Measurements from ENCODE around the gene KCNN3. TPM values are rescaled to one million over a fixed set of nuclear protein-coding genes. Genes with fewer than 3 reads are reported as not detected.
"Not testable (repeated sequence)": the region's sequence is repeated elsewhere in the genome, so short reads cannot be mapped to it uniquely, and the experiment has no call there.

KCNN3 gene
- total and polyA plus RNA-seq, 2 donors (not counting 1 experiment from before 2014, with no cell fraction given) = 0.17 to 0.82 TPM

DNA sequence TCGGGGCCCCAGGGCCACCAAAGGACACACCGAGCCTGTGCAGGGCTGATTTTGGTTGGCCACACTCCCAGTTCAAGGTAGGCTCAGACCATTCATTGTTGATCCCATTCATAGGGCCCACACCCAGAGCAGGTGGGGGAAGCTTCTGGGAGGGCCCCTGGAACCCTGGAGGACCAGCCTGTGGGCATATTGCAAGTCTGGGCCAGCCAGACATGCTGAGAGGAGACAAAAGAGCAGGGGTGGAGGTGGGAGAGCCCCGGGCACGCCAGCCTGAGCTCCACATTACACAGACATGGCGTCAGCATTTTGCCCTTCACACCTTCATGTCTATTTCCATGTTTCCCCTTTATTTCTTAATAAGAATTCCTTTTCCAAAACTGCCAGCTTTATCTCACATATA lies 40.8 kb upstream of the KCNN3 start:
- Histone ChIP-seq H3K36me3 (replicated peaks in 1 of 2; ENCODE audit: control extremely low read depth in 1 of 2, control insufficient read depth in 1 of 2, extremely low read depth in 1 of 2, insufficient read depth in 2 of 2, low read length in 1 of 2) (no peaks in the 10 kb centered on the region), H2AFZ (ENCODE audit: insufficient read depth, low read depth, low read length, poor library complexity, severe bottlenecking) (no peak overlapping the region), H3K27ac (ENCODE audit: low read length in 2 of 2) (no peak overlapping the region), H3K79me2 (ENCODE audit: control insufficient read depth, insufficient read depth, low read length) (no peaks in the 10 kb centered on the region), H3K9me3 (ENCODE audit: control extremely low read depth in 1 of 3, control insufficient read depth in 2 of 3, insufficient read depth in 1 of 3, low read length in 2 of 3) (no peaks in the 10 kb centered on the region), H3K27me3 (replicated peaks in 1 of 4; ENCODE audit: control extremely low read depth in 1 of 4, control insufficient read depth in 3 of 4, insufficient read depth in 4 of 4, low read length in 3 of 4) (no peaks in the 10 kb centered on the region), H3K4me1 (ENCODE audit: control insufficient read depth in 2 of 2, insufficient read depth in 2 of 2, low read length in 2 of 2) (no peaks in the 10 kb centered on the region), H4K20me1 (ENCODE audit: control insufficient read depth, insufficient read depth, low read length, poor library complexity, severe bottlenecking) (no peaks in the 10 kb centered on the region), H3K4me3 (ENCODE audit: control extremely low read depth in 1 of 5, extremely low read depth in 1 of 5, insufficient read depth in 1 of 5, low read depth in 2 of 5, low read length in 4 of 5) (no peak overlapping the region), H3K4me2 (replicated peaks; ENCODE audit: low read depth, low read length, poor library complexity, severe bottlenecking) (no peak overlapping the region), H3K9ac (ENCODE audit: low read length) (no peak overlapping the region)
- TF ChIP-seq, protein P1, sequence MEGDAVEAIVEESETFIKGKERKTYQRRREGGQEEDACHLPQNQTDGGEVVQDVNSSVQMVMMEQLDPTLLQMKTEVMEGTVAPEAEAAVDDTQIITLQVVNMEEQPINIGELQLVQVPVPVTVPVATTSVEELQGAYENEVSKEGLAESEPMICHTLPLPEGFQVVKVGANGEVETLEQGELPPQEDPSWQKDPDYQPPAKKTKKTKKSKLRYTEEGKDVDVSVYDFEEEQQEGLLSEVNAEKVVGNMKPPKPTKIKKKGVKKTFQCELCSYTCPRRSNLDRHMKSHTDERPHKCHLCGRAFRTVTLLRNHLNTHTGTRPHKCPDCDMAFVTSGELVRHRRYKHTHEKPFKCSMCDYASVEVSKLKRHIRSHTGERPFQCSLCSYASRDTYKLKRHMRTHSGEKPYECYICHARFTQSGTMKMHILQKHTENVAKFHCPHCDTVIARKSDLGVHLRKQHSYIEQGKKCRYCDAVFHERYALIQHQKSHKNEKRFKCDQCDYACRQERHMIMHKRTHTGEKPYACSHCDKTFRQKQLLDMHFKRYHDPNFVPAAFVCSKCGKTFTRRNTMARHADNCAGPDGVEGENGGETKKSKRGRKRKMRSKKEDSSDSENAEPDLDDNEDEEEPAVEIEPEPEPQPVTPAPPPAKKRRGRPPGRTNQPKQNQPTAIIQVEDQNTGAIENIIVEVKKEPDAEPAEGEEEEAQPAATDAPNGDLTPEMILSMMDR (IDR thresholded peaks at IDR 0.05) = no peak
- no peak for TF ChIP-seq EZH2 (IDR thresholded peaks at IDR 0.05; ENCODE audit: borderline replicate concordance, insufficient read depth, low read depth, low read length, poor library complexity, severe bottlenecking)
- ChIA-PET POLR2A (no interaction called here), CTCF (no interaction called here)
- ATAC-seq (ENCODE audit: low read depth) = no peak
- H3K27ac Mint-ChIP-seq = no peak overlapping the region
- no peaks in the 10 kb centered on the region for H3K4me1 Mint-ChIP-seq
- intact Hi-C loops (cut with micrococcal nuclease) = no loop called here
- no peaks in the 10 kb centered on the region for H3K9me3 Mint-ChIP-seq (ENCODE audit: insufficient read depth)
- no peak overlapping the region for H3K4me3 Mint-ChIP-seq
- DNase-seq = no peak
- WGBS (ENCODE audit: insufficient coverage) = 96% methylated on average over 5 of the region's 5 CpGs
- no peaks in the 10 kb centered on the region for H3K27me3 Mint-ChIP-seq

DNA sequence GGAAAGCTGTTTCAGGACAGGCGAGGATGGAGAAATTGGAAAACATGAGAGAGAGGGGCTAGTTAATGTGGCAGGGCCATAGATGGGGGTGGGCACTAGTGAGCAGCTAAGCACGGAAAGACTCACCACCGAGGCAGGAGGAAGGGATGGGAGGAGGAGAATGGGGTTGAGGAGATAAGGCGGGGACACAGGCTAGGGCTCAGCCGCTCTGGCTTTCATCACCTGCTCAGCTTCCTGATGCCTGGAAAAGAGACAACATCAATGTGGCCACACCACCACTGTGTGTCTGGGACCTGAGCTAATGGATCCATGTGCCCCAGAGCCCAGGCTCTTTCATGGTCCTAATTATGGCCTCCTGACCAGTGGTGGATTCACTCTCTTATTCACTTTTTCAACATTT lies 38.9 kb upstream of the KCNN3 start:
- Histone ChIP-seq H3K4me2 (replicated peaks; ENCODE audit: low read depth, low read length, poor library complexity, severe bottlenecking) (no peak overlapping the region), H3K27me3 (replicated peaks in 1 of 4; ENCODE audit: control extremely low read depth in 1 of 4, control insufficient read depth in 3 of 4, insufficient read depth in 4 of 4, low read length in 3 of 4) (no peaks in the 10 kb centered on the region), H3K9me3 (ENCODE audit: control extremely low read depth in 1 of 3, control insufficient read depth in 2 of 3, insufficient read depth in 1 of 3, low read length in 2 of 3) (no peaks in the 10 kb centered on the region), H2AFZ (ENCODE audit: insufficient read depth, low read depth, low read length, poor library complexity, severe bottlenecking) (no peak overlapping the region), H4K20me1 (ENCODE audit: control insufficient read depth, insufficient read depth, low read length, poor library complexity, severe bottlenecking) (no peaks in the 10 kb centered on the region), H3K4me3 (ENCODE audit: control extremely low read depth in 1 of 5, extremely low read depth in 1 of 5, insufficient read depth in 1 of 5, low read depth in 2 of 5, low read length in 4 of 5) (no peak overlapping the region), H3K4me1 (ENCODE audit: control insufficient read depth in 2 of 2, insufficient read depth in 2 of 2, low read length in 2 of 2) (no peaks in the 10 kb centered on the region), H3K36me3 (replicated peaks in 1 of 2; ENCODE audit: control extremely low read depth in 1 of 2, control insufficient read depth in 1 of 2, extremely low read depth in 1 of 2, insufficient read depth in 2 of 2, low read length in 1 of 2) (no peaks in the 10 kb centered on the region), H3K79me2 (ENCODE audit: control insufficient read depth, insufficient read depth, low read length) (no peaks in the 10 kb centered on the region), H3K27ac (ENCODE audit: low read length in 2 of 2) (no peak overlapping the region), H3K9ac (ENCODE audit: low read length) (no peak overlapping the region)
- TF ChIP-seq, protein P1 (IDR thresholded peaks at IDR 0.05) = no peak
- TF ChIP-seq EZH2 (IDR thresholded peaks at IDR 0.05; ENCODE audit: borderline replicate concordance, insufficient read depth, low read depth, low read length, poor library complexity, severe bottlenecking) = no peak
- ChIA-PET POLR2A (interaction anchor here (0.5 kb wide), 1 partner anchor 65 kb away, joined by 6 read pairs; no protein-coding TSS in a partner anchor), CTCF (interaction anchor here (1.2 kb wide), 1 partner anchor 12 kb away, joined by 3 read pairs; no protein-coding TSS in a partner anchor)
- Mint-ChIP-seq H3K4me3 (no peak overlapping the region), H3K27ac (no peak overlapping the region), H3K4me1 (no peaks in the 10 kb centered on the region), H3K27me3 (no peaks in the 10 kb centered on the region), H3K9me3 (ENCODE audit: insufficient read depth) (no peaks in the 10 kb centered on the region)
- intact Hi-C loops (cut with micrococcal nuclease) = no loop called here
- no peak for DNase-seq
- ATAC-seq (ENCODE audit: low read depth) = no peak
- 97% methylated on average over 5 of the region's 5 CpGs for WGBS (ENCODE audit: insufficient coverage)

- intact Hi-C loops (cut with micrococcal nuclease) = not testable (repeated sequence)
Observed at GRCh38 chr1:154908129-154908528, 38.0 kb upstream of the KCNN3 start.

More at GRCh38 chr1:154908129-154908528, 38.0 kb upstream of the KCNN3 start:
- H3K79me2 ChIP-seq (ENCODE audit: control insufficient read depth, insufficient read depth, low read length); H3K27ac ChIP-seq (ENCODE audit: low read length in 2 of 2); H3K9ac ChIP-seq (ENCODE audit: low read length); H3K36me3 ChIP-seq (replicated peaks in 1 of 2; ENCODE audit: control extremely low read depth in 1 of 2, control insufficient read depth in 1 of 2, extremely low read depth in 1 of 2, insufficient read depth in 2 of 2, low read length in 1 of 2); H3K4me3 ChIP-seq (ENCODE audit: control extremely low read depth in 1 of 5, extremely low read depth in 1 of 5, insufficient read depth in 1 of 5, low read depth in 2 of 5, low read length in 4 of 5); H3K4me3 Mint-ChIP-seq; H3K4me1 ChIP-seq (ENCODE audit: control insufficient read depth in 2 of 2, insufficient read depth in 2 of 2, low read length in 2 of 2); H3K9me3 Mint-ChIP-seq (ENCODE audit: insufficient read depth); H3K9me3 ChIP-seq (ENCODE audit: control extremely low read depth in 1 of 3, control insufficient read depth in 2 of 3, insufficient read depth in 1 of 3, low read length in 2 of 3); DNase-seq; H3K27me3 ChIP-seq (replicated peaks in 1 of 4; ENCODE audit: control extremely low read depth in 1 of 4, control insufficient read depth in 3 of 4, insufficient read depth in 4 of 4, low read length in 3 of 4); H3K27me3 Mint-ChIP-seq; H3K4me2 ChIP-seq (replicated peaks; ENCODE audit: low read depth, low read length, poor library complexity, severe bottlenecking); H3K27ac Mint-ChIP-seq; H3K4me1 Mint-ChIP-seq; ATAC-seq (ENCODE audit: low read depth); H4K20me1 ChIP-seq (ENCODE audit: control insufficient read depth, insufficient read depth, low read length, poor library complexity, severe bottlenecking); H2AFZ ChIP-seq (ENCODE audit: insufficient read depth, low read depth, low read length, poor library complexity, severe bottlenecking); CTCF ChIA-PET: not testable (repeated sequence)
- POLR2A ChIA-PET = interaction anchor here (0.5 kb wide), 1 partner anchor 65 kb away, joined by 6 read pairs; no protein-coding TSS in a partner anchor
- WGBS (ENCODE audit: insufficient coverage) = no CpG with 5 or more reads among the region's 3 CpGs

All from B cell (primary cell).